ENCODE data around the gene SLC6A5. TPM values are rescaled to one million over a fixed set of nuclear protein-coding genes. Genes with fewer than 3 reads are reported as not detected.

Gene SLC6A5
- total RNA-seq, 1 donor from 2014 or later: not detected

DNA sequence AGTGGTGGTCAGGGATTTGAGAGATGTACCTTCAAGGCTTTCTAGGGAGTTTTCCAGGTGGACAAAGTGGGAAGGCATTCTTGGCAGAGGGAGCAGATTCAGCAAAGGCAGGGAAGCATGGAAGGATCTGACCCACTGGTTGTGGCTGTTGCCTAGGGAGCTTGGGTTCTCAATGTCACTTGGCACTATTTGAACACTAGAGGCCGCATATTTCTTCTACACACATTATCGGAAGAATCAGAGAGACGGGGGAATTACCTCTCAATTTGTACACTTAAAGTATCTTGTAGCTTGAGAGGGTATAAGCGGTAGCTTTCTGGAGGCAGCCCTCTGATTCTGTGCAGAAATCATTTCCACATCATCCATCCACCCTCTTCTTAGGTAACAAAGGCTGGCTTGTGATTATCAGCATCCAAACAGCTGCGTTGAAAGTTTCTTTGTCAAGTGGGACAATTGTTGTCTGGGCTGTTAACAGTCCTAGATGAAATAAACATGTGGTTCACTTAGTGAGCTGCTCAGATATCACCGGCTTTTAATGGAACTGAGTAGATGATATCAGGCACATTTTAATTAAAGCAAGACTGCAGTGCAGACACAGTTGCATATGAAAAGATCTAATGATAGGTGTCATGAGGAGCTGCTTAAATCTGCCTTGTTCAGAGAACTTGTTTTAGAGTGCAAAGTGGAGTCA is 72.6 kb downstream of the SLC6A5 start:
- no peak for TF ChIP-seq POLR2AphosphoS5 (IDR thresholded peaks at IDR 0.05; ENCODE audit: insufficient read depth in 1 of 2, low read depth in 1 of 2)
- no peak for TF ChIP-seq POLR2A (IDR thresholded peaks at IDR 0.05)
- TF ChIP-seq, protein P1, sequence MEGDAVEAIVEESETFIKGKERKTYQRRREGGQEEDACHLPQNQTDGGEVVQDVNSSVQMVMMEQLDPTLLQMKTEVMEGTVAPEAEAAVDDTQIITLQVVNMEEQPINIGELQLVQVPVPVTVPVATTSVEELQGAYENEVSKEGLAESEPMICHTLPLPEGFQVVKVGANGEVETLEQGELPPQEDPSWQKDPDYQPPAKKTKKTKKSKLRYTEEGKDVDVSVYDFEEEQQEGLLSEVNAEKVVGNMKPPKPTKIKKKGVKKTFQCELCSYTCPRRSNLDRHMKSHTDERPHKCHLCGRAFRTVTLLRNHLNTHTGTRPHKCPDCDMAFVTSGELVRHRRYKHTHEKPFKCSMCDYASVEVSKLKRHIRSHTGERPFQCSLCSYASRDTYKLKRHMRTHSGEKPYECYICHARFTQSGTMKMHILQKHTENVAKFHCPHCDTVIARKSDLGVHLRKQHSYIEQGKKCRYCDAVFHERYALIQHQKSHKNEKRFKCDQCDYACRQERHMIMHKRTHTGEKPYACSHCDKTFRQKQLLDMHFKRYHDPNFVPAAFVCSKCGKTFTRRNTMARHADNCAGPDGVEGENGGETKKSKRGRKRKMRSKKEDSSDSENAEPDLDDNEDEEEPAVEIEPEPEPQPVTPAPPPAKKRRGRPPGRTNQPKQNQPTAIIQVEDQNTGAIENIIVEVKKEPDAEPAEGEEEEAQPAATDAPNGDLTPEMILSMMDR (IDR thresholded peaks at IDR 0.05): no peak

DNA sequence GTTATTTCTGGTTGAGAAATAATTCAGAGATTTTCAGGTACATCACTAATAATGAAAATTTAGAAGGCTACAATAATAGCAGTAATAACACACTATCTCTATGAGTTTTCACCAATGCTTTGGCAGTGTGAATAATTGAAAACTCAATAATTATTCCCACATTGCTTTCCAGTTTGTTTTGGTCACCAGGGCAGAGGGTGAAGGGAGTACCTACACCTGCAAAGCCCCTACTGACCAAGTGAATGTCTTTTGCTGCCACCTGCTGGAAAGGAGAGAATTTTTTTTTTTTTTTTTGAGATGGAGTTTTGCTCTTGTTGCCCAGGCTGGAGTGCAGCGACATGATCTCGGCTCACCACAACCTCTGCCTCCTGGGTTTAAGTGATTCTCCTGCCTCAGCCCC is 73.2 kb downstream of the SLC6A5 start:
- no peaks in the 10 kb centered on the region for H3K4me1 ChIP-seq
- TF ChIP-seq, protein P1 (IDR thresholded peaks at IDR 0.05): no peak
- TF ChIP-seq POLR2A (IDR thresholded peaks at IDR 0.05): no peak
- no peak for TF ChIP-seq POLR2AphosphoS5 (IDR thresholded peaks at IDR 0.05; ENCODE audit: insufficient read depth in 1 of 2, low read depth in 1 of 2)
- intact Hi-C loops (cut with DNase I): no loop called here
- H3K27ac ChIP-seq: no peak overlapping the region
- H3K36me3 ChIP-seq: no peaks in the 10 kb centered on the region
- no peaks in the 10 kb centered on the region for H3K27me3 ChIP-seq
- no peak for DNase-seq (ENCODE audit: extremely low spot score in 2 of 2)
- H3K9me3 ChIP-seq: no peaks in the 10 kb centered on the region
- H3K4me3 ChIP-seq: no peak overlapping the region

More for the DNA sequence above, 72.6 kb downstream of the SLC6A5 start:
- no peak for DNase-seq (ENCODE audit: extremely low spot score in 2 of 2)
- intact Hi-C loops (cut with DNase I): no loop called here
- no peaks in the 10 kb centered on the region for H3K9me3 ChIP-seq
- H3K27me3 ChIP-seq: no peaks in the 10 kb centered on the region
- H3K4me3 ChIP-seq: no peak overlapping the region
- no peaks in the 10 kb centered on the region for H3K4me1 ChIP-seq
- H3K27ac ChIP-seq: no peak overlapping the region
- H3K36me3 ChIP-seq: no peaks in the 10 kb centered on the region

DNA sequence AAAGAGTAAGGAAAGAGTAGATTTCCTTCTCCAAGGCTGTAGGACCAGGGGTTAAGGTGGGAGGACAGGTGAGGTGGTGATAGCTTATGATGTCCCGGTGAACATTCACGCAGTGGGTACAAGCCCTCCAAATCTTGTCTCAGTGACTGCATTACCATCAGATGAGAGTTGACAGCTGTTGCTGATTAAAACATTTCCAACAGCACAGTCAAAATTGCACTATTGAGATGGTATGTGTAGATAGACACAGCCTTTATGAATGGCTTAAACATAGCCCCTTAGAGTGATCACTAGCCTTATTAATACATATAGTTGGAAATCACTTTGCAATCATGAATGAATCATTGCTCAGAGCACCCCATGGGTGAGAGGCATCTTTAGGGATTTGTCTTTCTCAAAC is 77.2 kb downstream of the SLC6A5 start:
- no peaks in the 10 kb centered on the region for H3K27me3 ChIP-seq
- no peaks in the 10 kb centered on the region for H3K9me3 ChIP-seq
- no peaks in the 10 kb centered on the region for H3K36me3 ChIP-seq
- intact Hi-C loops (cut with DNase I): no loop called here
- no peak for DNase-seq (ENCODE audit: extremely low spot score in 2 of 2)
- no peaks in the 10 kb centered on the region for H3K4me1 ChIP-seq
- no peak overlapping the region for H3K27ac ChIP-seq
- TF ChIP-seq POLR2A (IDR thresholded peaks at IDR 0.05): no peak
- TF ChIP-seq, protein P1 (IDR thresholded peaks at IDR 0.05): no peak
- no peak for TF ChIP-seq POLR2AphosphoS5 (IDR thresholded peaks at IDR 0.05; ENCODE audit: insufficient read depth in 1 of 2, low read depth in 1 of 2)
- no peak overlapping the region for H3K4me3 ChIP-seq

DNA sequence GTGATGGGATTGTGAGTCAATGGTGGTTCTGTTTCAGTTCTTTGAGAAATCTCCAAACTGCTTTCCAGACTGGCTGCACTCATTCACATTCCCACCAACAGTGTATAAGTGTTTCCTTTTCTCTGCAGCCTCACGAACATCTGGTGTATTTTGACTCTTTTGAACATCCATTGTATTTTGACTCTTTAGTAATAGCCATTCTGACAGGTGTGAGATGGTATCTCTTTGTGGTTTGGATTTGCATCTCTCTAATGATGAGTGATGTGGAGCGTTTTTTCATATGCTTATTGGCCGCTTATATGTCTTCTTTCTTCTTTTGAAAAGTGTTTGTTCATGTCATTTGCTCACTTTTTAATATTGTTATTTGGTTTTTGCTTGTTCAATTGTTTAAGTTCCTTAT is 89.4 kb downstream of the SLC6A5 start:
- Histone ChIP-seq H3K4me1 (no peaks in the 10 kb centered on the region), H3K36me3 (no peaks in the 10 kb centered on the region), H3K9me3 (no peaks in the 10 kb centered on the region), H3K27ac (no peak overlapping the region), H3K4me3 (no peak overlapping the region), H3K27me3 (no peaks in the 10 kb centered on the region)
- intact Hi-C loops (cut with DNase I): no loop called here
- TF ChIP-seq POLR2A (IDR thresholded peaks at IDR 0.05): no peak
- no peak for TF ChIP-seq POLR2AphosphoS5 (IDR thresholded peaks at IDR 0.05; ENCODE audit: insufficient read depth in 1 of 2, low read depth in 1 of 2)
- TF ChIP-seq, protein P1 (IDR thresholded peaks at IDR 0.05): no peak
- no peak for DNase-seq (ENCODE audit: extremely low spot score in 2 of 2)

DNA sequence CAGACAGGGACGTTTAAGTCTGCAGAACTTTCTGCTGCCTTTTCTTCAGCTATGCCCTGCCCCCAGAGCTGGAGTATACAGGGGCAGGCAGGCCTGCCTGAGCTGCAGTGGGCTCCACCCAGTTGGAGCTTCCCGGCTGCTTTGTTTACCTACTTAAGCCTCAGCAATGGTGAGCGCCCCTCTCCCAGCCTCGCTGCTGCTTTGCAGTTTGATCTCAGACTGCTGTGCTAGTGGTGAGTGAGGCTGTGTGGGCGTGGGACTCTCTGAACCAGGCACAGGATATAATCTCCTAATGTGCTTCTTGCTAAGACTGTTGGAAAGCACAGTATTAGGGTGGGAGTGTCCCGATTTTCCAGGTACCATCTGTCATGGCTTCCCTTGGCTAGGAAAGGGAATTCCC is 108.5 kb downstream of the SLC6A5 start:
- H3K27me3 ChIP-seq: no peaks in the 10 kb centered on the region
- no peaks in the 10 kb centered on the region for H3K36me3 ChIP-seq
- no peaks in the 10 kb centered on the region for H3K9me3 ChIP-seq
- no peak overlapping the region for H3K4me3 ChIP-seq
- intact Hi-C loops (cut with DNase I): no loop called here
- TF ChIP-seq POLR2A (IDR thresholded peaks at IDR 0.05) (no peak), POLR2AphosphoS5 (IDR thresholded peaks at IDR 0.05; ENCODE audit: insufficient read depth in 1 of 2, low read depth in 1 of 2) (no peak)
- TF ChIP-seq, protein P1 (IDR thresholded peaks at IDR 0.05): no peak
- DNase-seq (ENCODE audit: extremely low spot score in 2 of 2): no peak
- no peaks in the 10 kb centered on the region for H3K4me1 ChIP-seq
- no peak overlapping the region for H3K27ac ChIP-seq

All from vagina (tissue), 2 donors.